Coronary artery (tissue), 2 donors: ENCODE measurements around the gene GALNT13.
"Not testable (repeated sequence)": the region's sequence is repeated elsewhere in the genome, so short reads cannot be mapped to it uniquely, and the experiment has no call there.

Source experiments
- DNase-seq: peaks from one replicate; pipeline ENCODE4 v3.0.0-alpha.2; 2017; ENCODE audit warnings: low spot score
- H3K27ac ChIP-seq, 2 donors: fragments of 200-600 bp; sonication (generic); one replicate each; pipeline ENCODE4 v1.5.1; 2016 to 2019
- H3K4me3 ChIP-seq: fragments of 200-600 bp; sonication (generic); 2 replicates; pipeline ENCODE4 v1.5.1; 2016; ENCODE audit warnings: mild to moderate bottlenecking, moderate library complexity
- TF ChIP-seq, protein P1 (sequence below): fragments of 200-600 bp; sonication (generic); IDR thresholded peaks from one replicate; pipeline ENCODE4 v1.5.1; 2019; ENCODE audit warnings: antibody characterized with exemption

GALNT13 gene

DNA sequence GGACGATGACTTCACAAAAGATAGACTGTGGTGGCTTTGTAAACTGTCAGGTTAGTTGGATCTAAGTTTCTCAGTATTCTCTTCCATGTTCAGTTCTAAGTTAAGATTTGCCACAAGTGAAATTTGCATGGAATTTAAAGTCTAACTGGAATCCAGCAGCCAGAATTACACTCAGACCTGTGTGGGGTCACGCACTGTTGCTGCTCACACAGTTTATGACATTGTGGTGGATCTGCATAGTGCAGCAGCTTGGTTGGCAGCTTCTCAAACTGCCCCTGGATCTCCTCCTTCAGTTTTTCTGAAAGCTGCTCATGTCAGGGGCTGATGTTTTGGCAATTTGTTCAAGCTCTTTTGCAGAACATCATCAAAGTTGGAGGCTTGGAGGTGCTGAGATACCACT is 598.7 kb downstream of the GALNT13 start:
- DNase-seq = no peak
- H3K4me3 ChIP-seq = no peak overlapping the region
- TF ChIP-seq, protein P1, sequence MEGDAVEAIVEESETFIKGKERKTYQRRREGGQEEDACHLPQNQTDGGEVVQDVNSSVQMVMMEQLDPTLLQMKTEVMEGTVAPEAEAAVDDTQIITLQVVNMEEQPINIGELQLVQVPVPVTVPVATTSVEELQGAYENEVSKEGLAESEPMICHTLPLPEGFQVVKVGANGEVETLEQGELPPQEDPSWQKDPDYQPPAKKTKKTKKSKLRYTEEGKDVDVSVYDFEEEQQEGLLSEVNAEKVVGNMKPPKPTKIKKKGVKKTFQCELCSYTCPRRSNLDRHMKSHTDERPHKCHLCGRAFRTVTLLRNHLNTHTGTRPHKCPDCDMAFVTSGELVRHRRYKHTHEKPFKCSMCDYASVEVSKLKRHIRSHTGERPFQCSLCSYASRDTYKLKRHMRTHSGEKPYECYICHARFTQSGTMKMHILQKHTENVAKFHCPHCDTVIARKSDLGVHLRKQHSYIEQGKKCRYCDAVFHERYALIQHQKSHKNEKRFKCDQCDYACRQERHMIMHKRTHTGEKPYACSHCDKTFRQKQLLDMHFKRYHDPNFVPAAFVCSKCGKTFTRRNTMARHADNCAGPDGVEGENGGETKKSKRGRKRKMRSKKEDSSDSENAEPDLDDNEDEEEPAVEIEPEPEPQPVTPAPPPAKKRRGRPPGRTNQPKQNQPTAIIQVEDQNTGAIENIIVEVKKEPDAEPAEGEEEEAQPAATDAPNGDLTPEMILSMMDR = no peak
- no peak overlapping the region for H3K27ac ChIP-seq

DNA sequence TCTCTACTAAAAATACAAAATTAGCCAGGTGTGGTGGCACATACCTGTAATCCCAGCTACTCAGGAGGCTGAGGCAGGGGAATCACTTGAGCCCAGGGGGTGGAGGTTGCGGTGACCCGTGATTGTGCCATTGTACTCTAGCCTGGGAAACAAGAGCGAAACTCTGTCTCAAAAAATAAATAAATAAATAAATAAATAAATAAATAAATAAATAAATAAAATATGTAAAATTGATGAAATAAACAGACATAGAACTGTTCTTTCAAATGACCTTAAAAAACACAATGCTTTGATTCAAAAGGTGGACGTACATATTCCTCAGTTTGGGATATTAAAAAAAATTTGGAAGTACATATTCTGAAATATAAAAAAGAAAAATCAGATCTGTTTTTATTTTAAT is 599.8 kb downstream of the GALNT13 start:
- not testable (repeated sequence) for H3K27ac ChIP-seq, H3K4me3 ChIP-seq, DNase-seq

DNA sequence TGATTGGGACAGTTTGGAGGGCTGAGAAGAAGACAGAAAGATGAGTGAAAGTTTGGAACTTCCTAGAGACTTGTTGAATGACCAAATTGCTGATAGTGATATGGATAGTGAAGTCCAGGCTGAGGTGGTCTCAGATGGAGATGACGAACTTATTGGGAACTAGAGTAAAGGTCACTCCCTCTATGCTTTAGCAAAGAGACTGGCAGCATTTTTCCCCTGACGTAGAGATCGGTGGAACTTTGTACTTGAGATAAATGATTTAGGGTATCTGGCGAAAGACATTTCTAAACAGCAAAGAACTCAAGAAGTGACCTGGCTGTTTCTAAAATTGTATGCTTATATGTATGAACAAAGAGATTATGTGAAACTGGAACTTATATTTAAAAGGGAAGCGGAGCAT is 605.6 kb downstream of the GALNT13 start:
- TF ChIP-seq, protein P1 = no peak
- Histone ChIP-seq H3K27ac (no peak overlapping the region), H3K4me3 (no peak overlapping the region)
- no peak for DNase-seq

DNA sequence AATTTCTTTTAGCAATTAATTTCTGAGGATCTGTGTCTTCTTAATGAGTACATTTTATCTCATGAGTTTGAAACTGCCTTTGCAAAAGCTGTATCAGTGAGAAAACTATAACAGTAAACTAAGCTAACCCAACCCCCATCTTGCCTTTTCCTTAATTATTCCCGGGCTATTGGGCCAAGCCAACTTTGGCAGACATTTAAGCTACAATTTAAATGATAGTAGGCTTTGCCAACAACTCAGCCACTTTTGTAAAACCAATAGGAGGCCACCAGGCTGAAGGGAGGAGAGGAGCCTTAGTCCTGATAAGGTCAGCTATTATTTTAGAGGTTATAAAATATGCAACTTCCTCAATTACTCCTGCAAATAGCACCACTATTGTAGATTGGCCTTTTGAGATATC is 608.8 kb downstream of the GALNT13 start:
- H3K4me3 ChIP-seq = no peak overlapping the region
- no peak for DNase-seq
- TF ChIP-seq, protein P1 = no peak
- no peak overlapping the region for H3K27ac ChIP-seq

DNA sequence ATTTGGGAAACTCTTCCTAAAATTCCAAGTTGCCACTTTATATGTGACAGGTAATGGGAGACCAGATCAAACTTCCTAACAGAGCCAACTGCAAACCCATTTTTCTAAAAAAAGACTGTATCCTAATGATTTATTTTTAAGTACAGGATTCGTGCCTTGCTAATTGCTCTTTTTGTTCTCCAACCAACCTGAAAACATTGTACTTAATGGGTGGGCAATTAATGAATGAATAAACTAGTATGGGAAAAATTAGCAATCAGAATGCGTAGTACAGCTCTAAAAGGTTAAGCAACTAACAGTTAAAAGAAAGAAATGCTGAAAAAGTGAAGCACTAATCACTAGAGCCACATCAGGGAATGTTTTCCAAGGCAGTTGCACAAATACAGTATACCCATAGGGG is 609.6 kb downstream of the GALNT13 start:
- Histone ChIP-seq H3K27ac (no peak overlapping the region), H3K4me3 (no peak overlapping the region)
- no peak for DNase-seq
- TF ChIP-seq, protein P1 = no peak

DNA sequence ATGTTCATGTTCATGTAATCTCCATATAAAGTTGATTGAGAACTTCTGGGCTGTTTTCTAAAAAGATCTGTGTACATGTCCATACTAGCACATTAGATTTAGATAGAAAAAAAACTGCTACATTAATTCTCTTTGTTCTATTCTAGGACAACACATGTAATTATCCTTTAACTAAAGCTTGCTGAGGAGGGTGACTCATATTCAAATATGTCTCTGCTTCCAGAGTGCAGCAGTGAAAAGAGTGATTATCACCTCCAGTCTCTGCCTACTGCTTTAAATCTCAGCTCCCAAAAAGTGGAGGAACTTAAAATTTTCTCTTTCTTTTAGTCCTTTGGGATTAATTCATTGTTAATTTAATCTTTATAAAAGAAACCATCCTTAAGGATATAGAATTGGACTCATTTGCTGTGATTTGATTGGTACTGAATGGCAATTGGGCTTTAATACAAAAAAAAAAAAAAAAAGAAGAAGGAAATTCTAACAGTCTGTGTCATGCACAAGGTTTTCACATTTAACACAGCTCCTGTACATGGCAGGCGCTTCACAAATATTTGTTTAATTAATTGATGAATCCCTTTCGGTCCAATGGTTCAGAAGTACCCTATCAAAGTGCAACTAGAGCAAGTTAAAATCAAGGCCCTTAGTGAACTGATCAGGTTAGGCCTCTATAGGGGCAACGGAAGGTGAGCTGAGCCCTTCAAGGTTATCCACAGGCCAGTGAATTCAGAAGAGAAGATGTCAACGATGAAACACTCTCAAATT is 612.8 kb downstream of the GALNT13 start:
- TF ChIP-seq, protein P1 = no peak
- no peak overlapping the region for H3K4me3 ChIP-seq
- DNase-seq = no peak
- H3K27ac ChIP-seq = no peak overlapping the region

DNA sequence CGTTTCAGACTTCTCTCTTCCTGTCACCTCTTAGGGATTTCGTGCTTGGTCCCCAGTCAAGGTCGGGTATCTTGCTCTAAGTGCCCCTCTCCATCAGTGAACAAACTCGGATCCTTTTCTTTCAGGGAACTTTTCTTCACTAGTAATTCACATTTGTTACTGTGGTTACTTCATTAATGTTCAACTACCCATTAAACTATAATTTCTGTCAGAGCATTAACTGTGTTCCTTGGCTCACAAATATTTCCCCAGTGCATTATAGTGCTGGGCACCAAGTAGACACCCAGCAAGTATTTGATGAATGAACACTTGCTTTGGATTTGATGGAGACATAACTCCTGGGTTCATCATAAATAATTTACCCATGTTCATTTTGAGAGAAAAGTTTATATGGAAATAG is 617.1 kb downstream of the GALNT13 start:
- TF ChIP-seq, protein P1 = no peak
- H3K27ac ChIP-seq = no peak overlapping the region
- no peak for DNase-seq
- H3K4me3 ChIP-seq = no peak overlapping the region
